OCI-LY1 (cell line): ENCODE measurements around the gene GBP5.

Experiments used
- EZH2 ChIP-seq: fragments of 200-600 bp; sonication (generic), shearing (Covaris generic); IDR thresholded peaks from 2 replicates; pipeline ENCODE4 v1.8.0; 2017; ENCODE audit warnings: borderline replicate concordance, mixed run types, mild to moderate bottlenecking, antibody characterized with exemption, low read length, moderate library complexity, mixed read lengths
- TF ChIP-seq, protein P1 (sequence below): fragments of 200-600 bp; sonication (generic), shearing (Covaris generic); IDR thresholded peaks from 2 replicates; pipeline ENCODE4 v1.5.1; 2017; ENCODE audit warnings: mild to moderate bottlenecking, antibody characterized with exemption, low read length, moderate library complexity, mixed read lengths

GRCh38 chr1:89254658-89255287 is 17.9 kb downstream of the GBP5 start:
- TF ChIP-seq, protein P1, sequence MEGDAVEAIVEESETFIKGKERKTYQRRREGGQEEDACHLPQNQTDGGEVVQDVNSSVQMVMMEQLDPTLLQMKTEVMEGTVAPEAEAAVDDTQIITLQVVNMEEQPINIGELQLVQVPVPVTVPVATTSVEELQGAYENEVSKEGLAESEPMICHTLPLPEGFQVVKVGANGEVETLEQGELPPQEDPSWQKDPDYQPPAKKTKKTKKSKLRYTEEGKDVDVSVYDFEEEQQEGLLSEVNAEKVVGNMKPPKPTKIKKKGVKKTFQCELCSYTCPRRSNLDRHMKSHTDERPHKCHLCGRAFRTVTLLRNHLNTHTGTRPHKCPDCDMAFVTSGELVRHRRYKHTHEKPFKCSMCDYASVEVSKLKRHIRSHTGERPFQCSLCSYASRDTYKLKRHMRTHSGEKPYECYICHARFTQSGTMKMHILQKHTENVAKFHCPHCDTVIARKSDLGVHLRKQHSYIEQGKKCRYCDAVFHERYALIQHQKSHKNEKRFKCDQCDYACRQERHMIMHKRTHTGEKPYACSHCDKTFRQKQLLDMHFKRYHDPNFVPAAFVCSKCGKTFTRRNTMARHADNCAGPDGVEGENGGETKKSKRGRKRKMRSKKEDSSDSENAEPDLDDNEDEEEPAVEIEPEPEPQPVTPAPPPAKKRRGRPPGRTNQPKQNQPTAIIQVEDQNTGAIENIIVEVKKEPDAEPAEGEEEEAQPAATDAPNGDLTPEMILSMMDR, result no peak
- no peak for TF ChIP-seq EZH2
